HG02610 (cell line): Measurements from ENCODE around the gene FBN1.

Experiments used
- ATAC-seq: cut with Tn5 transposase; IDR thresholded peaks from one replicate; pipeline ENCODE4 v1.9.1; 2021; ENCODE audit warnings: mild to moderate bottlenecking, moderate library complexity; ENCODE audit not compliant: unreplicated experiment

The FBN1 gene

DNA sequence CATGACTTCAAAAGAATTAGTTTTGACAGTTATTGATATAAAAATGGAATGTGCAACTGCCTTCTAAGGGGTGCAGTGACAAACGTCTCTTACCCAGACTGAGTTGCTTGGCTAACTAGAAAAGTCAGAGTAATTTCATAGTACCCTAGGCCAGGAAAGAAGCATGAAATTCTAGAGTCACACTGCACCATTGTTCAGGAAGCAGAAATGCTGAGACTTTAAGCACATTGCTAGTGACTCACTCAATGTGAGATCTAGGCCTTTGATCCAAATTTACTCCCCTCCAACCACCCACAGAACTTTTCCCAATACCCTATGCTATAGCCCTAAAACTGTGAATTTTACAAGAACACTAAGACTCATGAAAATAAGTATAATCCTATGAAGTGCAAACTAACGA, 203.5 kb downstream of the FBN1 start:
- ATAC-seq = no peak

DNA sequence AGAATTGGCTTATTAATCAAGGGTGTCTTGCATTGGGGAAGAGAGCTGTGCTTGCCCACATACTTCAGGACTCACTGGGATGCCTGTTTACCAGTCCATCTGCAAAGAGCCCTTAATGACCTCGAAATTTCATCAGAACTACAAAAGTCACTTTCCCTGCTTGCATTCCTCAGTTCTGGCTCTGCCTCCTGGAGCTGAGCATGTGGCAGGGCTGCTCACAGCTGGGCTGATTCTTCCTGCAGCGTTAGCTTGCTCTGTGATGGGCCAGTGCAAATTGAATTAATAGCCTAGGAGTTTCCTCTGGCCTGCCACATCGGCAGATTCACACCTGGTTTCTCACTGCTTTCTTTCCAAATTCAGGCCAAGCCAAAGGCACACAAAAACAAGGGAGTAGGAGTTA, 205.4 kb downstream of the FBN1 start:
- no peak for ATAC-seq

DNA sequence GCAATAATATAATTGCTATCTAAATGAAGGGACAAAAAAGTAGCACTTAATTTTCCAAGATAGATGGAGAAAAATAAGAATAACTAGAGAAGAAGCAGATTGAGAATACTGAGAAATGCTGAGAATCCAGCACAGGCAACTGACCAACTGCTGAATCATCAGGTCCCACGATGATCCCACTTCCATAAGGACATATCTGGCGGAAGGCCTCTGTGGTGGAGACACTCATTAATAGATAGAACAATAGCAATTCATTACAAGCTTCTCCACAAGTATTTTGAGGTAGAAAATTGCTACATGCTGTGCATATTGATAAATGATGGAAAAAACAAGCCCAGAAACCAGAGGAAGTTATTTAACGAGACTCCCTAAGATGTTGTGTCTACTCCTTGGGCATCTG, 208.3 kb downstream of the FBN1 start:
- no peak for ATAC-seq

- no peak for ATAC-seq
Measured at GRCh38 chr15:48435321-48435720, 210.2 kb downstream of the FBN1 start.

DNA sequence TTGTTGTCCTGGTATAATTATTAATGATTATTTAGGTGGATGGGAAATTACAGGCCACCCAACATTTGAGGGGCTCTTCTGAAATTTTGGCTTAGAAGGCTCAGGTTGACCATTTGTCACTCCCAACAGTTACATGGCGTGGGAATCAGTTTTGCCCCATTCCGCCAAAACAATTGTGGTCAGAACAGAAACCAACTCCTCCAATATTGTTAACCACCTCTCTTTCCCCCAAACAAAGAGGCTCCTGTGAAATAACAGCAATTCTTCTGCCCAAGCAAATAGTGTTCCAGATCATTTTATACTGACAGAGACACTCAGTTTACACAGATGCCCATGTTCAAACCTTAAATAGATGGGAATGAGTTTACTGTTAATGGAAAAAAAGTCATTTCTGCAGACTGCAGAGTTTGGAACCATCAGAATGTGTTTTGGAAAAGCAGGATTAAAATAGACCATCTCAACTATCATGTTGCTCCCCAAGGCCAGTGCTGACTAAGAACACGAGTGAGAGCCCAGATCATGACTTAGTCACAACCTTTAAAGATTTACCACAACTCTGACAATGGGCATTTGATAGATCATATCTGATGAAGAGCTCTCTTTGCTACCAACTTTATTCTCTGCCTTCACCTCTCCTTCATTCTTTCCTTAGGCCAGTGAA, 212.2 kb downstream of the FBN1 start:
- ATAC-seq = peak; percentile 81

GRCh38 chr15:48432688-48433087, 212.8 kb downstream of the FBN1 start:
- no peak for ATAC-seq

DNA sequence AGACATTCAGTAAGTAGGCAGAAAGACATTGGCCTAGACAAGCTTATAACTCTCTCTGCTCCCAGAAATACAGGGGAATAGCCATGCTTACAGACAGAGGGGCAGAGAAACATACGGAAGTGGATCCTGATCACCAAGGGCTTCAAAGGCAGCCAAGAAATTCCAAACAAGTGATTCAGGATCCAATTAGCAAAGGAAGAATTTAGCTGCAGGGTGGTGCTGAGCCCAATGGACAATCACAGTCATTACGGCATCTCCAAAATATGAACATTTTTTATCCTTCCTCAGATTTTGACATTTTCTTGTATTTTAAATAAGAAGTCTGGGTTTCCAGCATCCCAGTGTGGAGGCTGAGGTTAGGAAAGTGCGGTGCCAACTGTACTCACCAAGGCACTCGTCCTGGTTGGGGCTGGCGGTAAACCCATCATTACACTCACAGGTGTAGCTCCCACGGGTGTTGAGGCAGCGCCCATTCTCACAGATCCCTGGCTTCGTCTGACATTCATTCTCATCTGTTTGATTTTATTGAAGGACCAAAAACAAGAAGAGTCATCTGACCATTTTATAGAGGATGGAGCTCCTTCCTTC, 217.5 kb downstream of the FBN1 start:
- no peak for ATAC-seq

- ATAC-seq = no peak
Measured at GRCh38 chr15:48427479-48427878, 218.0 kb downstream of the FBN1 start.

- no peak for ATAC-seq
Measured at GRCh38 chr15:48426941-48427340, 218.6 kb downstream of the FBN1 start.

GRCh38 chr15:48426044-48426443, 219.5 kb downstream of the FBN1 start:
- ATAC-seq = no peak

DNA sequence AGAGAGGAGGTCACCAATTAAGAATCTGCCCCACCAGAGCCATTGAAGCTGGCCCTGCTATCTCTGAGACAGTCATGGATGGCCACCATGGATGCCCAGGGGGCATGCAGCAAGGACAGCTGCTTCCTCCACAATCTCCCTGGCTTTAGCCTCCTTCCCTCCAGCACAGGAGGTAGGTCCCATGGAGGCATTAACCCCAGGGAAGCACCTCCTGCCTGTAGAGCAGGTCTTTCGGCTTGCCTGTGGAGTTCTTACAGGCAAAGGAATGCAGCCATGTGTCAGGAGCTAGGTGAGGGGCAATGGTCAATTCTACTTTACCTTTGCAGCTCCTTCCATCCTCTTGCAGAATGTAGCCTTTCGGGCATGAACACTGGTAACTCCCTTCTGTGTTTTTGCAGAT, 220.5 kb downstream of the FBN1 start:
- no peak for ATAC-seq

- ATAC-seq = no peak
Measured at GRCh38 chr15:48423896-48424475, 221.5 kb downstream of the FBN1 start.

DNA sequence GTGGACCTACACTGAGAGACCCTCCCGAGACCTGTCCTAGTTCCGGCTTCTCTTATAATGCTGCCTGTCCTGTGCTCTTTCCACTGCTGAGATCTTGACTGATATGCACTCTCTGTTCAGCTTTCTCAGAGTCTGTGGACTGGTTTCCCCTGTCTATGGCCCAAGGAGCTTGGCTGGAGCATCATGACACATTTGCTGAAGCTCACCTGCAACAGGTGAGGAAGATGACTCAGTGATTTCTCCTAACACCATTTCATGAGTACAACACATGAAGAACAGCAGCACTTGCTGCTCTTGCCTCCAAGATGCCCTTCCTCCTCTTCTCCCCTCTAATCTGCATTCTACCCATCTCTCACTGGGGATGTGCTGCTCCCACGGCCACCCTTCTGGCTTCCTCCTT, 222.2 kb downstream of the FBN1 start:
- no peak for ATAC-seq

GRCh38 chr15:48422401-48422800, 223.1 kb downstream of the FBN1 start:
- no peak for ATAC-seq

DNA sequence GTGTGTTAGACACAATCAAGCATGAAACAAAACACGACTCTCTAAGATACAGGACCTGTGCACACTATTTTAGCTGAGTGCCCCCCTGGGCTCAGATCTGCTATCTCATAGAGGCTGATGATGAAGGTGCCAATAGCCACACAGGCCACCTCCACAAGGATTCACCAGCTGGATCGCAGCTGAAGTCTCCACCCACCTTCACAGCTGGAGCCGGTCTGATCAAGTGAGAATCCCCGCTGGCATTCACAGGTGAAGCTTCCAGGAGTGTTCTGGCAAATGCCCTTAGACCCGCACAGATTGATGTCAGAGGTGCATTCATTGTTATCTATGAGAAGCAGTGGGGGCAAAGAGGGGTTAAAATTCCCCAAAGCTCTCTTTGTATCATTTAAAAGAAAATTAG, 224.1 kb downstream of the FBN1 start:
- no peak for ATAC-seq

- no peak for ATAC-seq
Measured at GRCh38 chr15:48419896-48420295, 225.6 kb downstream of the FBN1 start.

- no peak for ATAC-seq
Measured at GRCh38 chr15:48418343-48418742, 227.2 kb downstream of the FBN1 start.

DNA sequence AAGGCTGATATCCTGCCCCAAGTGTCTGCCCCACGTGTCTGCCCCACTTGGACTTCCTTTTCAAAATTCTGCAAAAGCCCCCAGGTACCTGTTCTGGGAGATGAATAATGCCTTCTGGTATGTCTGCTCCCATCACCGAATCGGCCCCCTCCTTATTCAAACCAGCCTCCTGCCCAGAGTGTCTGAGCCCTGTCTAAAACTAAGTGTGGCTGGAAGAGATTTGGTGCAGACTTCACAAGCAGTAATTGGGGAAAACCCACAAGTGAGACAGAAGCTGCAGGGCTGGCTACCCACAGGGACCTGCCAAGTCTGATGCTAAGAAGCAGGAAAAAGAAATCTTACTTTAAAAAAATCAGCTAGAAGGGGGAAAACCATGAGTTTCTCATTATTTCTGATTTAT, 229.2 kb downstream of the FBN1 start:
- no peak for ATAC-seq

DNA sequence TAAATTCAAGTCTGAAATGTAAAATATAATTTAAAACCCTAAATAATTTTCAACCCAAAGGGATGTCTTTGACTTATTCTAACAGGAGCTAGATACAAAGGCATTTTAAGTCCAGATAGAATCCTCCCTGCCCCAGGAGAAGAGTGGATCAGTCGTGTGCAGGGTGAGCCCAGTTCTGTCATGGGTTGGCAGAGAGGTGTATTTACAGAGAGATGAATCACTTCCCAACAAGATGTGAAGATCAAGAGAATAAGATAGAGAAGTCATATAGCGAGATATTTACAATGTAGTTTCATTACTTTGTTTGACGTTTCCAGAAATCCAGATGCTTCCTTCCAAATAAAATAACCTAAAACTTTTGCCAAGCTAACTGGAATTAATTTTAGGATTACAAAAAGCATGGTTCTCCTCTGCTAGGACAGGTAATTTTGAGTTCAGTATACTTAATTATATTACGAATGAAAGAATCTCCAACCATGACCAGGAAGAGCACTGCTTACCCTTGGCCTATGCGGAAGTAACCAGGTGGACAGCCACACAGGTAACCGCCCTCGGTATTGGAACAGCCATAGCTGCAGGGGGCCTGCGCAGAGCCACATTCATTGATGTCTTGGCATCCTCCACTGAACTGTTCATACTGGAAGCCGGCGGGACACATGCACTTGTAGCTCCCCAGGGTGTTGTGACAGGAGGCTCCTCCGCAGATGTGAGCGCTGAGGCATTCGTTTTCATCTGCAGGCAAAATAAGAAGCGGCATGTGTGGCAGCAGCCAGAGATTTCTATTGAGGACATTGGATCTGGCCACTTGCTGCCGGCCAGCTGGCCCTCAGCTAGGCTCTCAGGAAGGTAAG, 230.2 kb downstream of the FBN1 start:
- ATAC-seq = no peak

DNA sequence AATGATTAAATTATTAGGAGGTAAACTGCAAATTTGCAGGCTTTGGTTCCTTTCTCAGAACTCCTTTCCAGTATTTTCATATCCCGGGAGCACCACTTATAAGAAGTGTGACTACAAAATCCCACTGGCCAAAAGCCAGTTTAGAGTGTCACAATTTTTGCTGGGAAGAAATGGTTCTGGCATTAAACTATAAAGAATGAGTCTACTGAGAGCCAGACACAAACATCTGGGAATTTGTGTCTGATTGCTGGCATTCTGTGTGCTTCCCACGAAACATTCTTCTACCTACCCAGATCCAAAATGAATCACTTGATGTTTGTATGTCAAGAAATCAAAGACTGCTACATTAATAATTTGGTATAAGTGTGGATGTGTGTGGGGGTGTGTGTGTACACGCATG, 231.5 kb downstream of the FBN1 start:
- no peak for ATAC-seq

DNA sequence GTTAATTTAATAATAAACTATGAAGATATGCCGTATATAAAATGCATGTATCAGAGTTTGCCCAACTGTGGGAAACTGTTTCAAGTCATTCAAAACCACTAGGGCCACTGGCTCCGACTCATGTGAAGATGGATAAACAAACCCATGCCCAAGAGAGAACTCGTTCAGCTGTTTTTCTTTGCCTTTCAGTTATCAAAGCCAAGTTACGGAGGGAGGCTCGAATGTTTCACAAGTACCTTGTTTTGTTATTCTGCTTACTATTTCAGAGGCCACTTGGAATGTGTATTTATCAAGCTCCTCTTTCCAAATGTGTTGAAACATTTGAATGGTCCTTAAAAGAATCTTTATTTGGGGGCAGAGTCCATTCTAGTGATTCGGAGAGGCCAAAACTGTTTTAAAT, 232.2 kb downstream of the FBN1 start:
- no peak for ATAC-seq
